22Rv1 (cell line): ENCODE measurements around the gene IVD.

Experiments
- ZFX ChIP-seq: fragments of 450-650 bp; IDR thresholded peaks from 2 replicates; pipeline ENCODE4 v1.6.1; 2017; ENCODE audit warnings: antibody characterized with exemption, borderline replicate concordance
- TF ChIP-seq, protein P1 (sequence below): fragments of 450-650 bp; IDR thresholded peaks from 2 replicates; pipeline ENCODE4 v1.5.1; 2017; ENCODE audit warnings: mild to moderate bottlenecking

DNA sequence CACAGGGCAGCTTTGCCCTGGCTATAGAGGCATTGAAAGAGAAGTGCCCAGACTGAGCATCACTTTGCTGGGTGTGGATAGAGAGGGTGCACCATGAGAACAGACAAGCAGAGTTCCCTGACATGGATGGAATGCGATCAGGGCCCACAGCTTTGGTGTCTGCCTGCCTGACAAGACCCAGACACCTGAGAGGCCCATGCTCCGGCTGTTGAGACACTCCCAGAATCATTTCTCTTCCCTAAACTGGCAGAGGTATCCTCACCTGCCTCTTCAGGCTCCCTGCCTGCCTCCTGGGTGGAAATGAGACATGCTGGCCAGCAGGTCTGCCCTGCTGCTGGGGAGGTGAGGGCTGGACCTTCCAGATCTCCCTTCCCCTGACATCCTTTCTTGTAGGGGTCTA, 54.8 kb downstream of the IVD start:
- TF ChIP-seq, protein P1, sequence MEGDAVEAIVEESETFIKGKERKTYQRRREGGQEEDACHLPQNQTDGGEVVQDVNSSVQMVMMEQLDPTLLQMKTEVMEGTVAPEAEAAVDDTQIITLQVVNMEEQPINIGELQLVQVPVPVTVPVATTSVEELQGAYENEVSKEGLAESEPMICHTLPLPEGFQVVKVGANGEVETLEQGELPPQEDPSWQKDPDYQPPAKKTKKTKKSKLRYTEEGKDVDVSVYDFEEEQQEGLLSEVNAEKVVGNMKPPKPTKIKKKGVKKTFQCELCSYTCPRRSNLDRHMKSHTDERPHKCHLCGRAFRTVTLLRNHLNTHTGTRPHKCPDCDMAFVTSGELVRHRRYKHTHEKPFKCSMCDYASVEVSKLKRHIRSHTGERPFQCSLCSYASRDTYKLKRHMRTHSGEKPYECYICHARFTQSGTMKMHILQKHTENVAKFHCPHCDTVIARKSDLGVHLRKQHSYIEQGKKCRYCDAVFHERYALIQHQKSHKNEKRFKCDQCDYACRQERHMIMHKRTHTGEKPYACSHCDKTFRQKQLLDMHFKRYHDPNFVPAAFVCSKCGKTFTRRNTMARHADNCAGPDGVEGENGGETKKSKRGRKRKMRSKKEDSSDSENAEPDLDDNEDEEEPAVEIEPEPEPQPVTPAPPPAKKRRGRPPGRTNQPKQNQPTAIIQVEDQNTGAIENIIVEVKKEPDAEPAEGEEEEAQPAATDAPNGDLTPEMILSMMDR, result no peak
- TF ChIP-seq ZFX, result no peak
